ENCODE data around the gene HOXA3. TPM values are rescaled to one million over a fixed set of nuclear protein-coding genes. Genes with fewer than 3 reads are reported as not detected.

The HOXA3 gene
- total RNA-seq, 1 experiment from 2014 or later = 4.5 TPM

DNA sequence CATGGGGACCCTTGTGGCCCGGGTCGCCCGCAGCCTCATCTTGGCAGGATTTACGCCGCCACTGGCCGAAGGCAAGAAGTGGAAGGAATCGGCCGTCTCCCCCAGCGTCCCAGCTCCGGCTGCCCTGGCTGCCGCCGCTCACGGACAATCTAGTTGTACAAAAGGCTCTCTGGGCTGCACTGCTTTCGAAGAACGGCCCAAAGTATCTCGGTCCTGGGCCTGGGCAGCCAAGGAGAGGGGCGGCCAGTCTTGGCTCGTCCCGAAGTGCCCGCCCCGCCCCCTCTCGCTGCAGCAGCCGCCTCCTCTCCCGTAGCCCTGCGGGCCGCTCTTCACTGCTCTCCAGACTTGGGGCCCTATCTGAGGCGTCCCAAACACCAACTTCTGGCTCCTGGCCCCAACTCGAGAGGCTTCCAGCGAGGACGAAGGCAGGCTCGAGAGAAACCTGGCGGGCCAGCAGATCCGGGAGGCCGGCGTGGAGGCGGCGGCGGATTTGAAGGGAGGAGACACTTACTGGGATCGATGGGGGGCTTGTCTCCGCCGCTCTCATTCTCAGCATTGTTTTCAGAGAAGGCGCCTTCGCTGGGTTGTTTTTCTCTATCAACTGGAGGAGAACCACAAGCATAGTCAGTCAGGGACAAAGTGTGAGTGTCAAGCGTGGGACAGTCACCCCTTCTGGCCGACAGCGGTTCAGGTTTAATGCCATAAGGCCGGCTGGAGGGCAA, 12.1 kb upstream of the HOXA3 start:
- no TSS peak for BruUV-seq (replicated peaks)
- intact Hi-C loops (cut with micrococcal nuclease) = loop anchor here (1.0 to 5.0 kb wide), 9 partner anchors 11 to 1272 kb away; partner anchors contain the start of genes CBX3, HNRNPA2B1 and HOXA13
- peak overlapping the region; percentile 84 for H3K4me3 ChIP-seq (ENCODE audit: low read length)
- peak; percentile 39 for DNase-seq
- H3K9me3 ChIP-seq (ENCODE audit: low read length) = no peaks in the 10 kb centered on the region
- H4K20me1 ChIP-seq (ENCODE audit: low read length) = peaks cover 20% of the 10 kb centered on the region
- TF ChIP-seq EZH2phosphoT487 (IDR thresholded peaks at IDR 0.05; ENCODE audit: borderline replicate concordance, low read length) = no peak
- TF ChIP-seq EZH2 (IDR thresholded peaks at IDR 0.05; ENCODE audit: low read length, unreplicated experiment) = no peak
- TF ChIP-seq, protein P1, sequence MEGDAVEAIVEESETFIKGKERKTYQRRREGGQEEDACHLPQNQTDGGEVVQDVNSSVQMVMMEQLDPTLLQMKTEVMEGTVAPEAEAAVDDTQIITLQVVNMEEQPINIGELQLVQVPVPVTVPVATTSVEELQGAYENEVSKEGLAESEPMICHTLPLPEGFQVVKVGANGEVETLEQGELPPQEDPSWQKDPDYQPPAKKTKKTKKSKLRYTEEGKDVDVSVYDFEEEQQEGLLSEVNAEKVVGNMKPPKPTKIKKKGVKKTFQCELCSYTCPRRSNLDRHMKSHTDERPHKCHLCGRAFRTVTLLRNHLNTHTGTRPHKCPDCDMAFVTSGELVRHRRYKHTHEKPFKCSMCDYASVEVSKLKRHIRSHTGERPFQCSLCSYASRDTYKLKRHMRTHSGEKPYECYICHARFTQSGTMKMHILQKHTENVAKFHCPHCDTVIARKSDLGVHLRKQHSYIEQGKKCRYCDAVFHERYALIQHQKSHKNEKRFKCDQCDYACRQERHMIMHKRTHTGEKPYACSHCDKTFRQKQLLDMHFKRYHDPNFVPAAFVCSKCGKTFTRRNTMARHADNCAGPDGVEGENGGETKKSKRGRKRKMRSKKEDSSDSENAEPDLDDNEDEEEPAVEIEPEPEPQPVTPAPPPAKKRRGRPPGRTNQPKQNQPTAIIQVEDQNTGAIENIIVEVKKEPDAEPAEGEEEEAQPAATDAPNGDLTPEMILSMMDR (conservative IDR thresholded peaks at IDR 0.05; ENCODE audit: low read depth, low read length) = peak; percentile 46
- peaks cover 23% of the 10 kb centered on the region for H3K36me3 ChIP-seq (ENCODE audit: low read depth, low read length)
- H3K79me2 ChIP-seq (ENCODE audit: low read length) = peaks cover 83% of the 10 kb centered on the region
- peak overlapping the region; percentile 93 for H3K4me2 ChIP-seq (ENCODE audit: low read length)
- H3K9ac ChIP-seq (ENCODE audit: low read length) = peak overlapping the region; percentile 90
- no peak overlapping the region for H2AFZ ChIP-seq (ENCODE audit: low read length)
- no peak for ATAC-seq
- POLR2A ChIA-PET (ENCODE audit: unreplicated experiment) = no interaction called here
- H3K9me2 ChIP-seq (replicated peaks; ENCODE audit: low read length) = no peaks in the 10 kb centered on the region
- peak overlapping the region; percentile 97 for H3K27ac ChIP-seq (ENCODE audit: low read length)
- H3K4me1 ChIP-seq (ENCODE audit: insufficient read depth, low read length) = peaks cover 20% of the 10 kb centered on the region
- H3K27me3 ChIP-seq (ENCODE audit: low read length) = no peaks in the 10 kb centered on the region
- peaks cover 5% of the 10 kb centered on the region for H3F3A ChIP-seq (ENCODE audit: low read length, unreplicated experiment)
- CTCF ChIA-PET = no interaction called here

GRCh38 chr7:27164045-27164366, 11.6 kb upstream of the HOXA3 start:
- H3K4me1 ChIP-seq (ENCODE audit: insufficient read depth, low read length) = peaks cover 25% of the 10 kb centered on the region
- CTCF ChIA-PET = no interaction called here

More at GRCh38 chr7:27164045-27164366, 11.6 kb upstream of the HOXA3 start:
- Histone ChIP-seq H3K27ac (ENCODE audit: low read length) (peak overlapping the region; percentile 97), H3K27me3 (ENCODE audit: low read length) (no peaks in the 10 kb centered on the region), H3K4me2 (ENCODE audit: low read length) (peak overlapping the region; percentile 93), H3K79me2 (ENCODE audit: low read length) (peaks cover 78% of the 10 kb centered on the region), H3K36me3 (ENCODE audit: low read depth, low read length) (peaks cover 23% of the 10 kb centered on the region), H2AFZ (ENCODE audit: low read length) (no peak overlapping the region), H3K4me3 (ENCODE audit: low read length) (peak overlapping the region; percentile 84), H4K20me1 (ENCODE audit: low read length) (peaks cover 20% of the 10 kb centered on the region), H3K9ac (ENCODE audit: low read length) (peak overlapping the region; percentile 90), H3K9me3 (ENCODE audit: low read length) (no peaks in the 10 kb centered on the region), H3F3A (ENCODE audit: low read length, unreplicated experiment) (peaks cover 5% of the 10 kb centered on the region), H3K9me2 (replicated peaks; ENCODE audit: low read length) (no peaks in the 10 kb centered on the region)
- no peak for TF ChIP-seq EZH2 (IDR thresholded peaks at IDR 0.05; ENCODE audit: low read length, unreplicated experiment)
- no peak for TF ChIP-seq EZH2phosphoT487 (IDR thresholded peaks at IDR 0.05; ENCODE audit: borderline replicate concordance, low read length)
- TF ChIP-seq, protein P1 (conservative IDR thresholded peaks at IDR 0.05; ENCODE audit: low read depth, low read length) = no peak
- intact Hi-C loops (cut with micrococcal nuclease) = loop anchor here (2.0 to 5.0 kb wide), 5 partner anchors 15 to 1272 kb away; no protein-coding TSS in a partner anchor
- BruUV-seq (replicated peaks) = no TSS peak
- POLR2A ChIA-PET (ENCODE audit: unreplicated experiment) = no interaction called here
- ATAC-seq (no peak), DNase-seq (no peak)

Data from PC-3 (cell line).